Stimulated activated CD4-positive, alpha-beta T cell treated with anti-CD3 and anti-CD28 coated beads, Interleukin-15, amount 100 ng/mL, for 48 hours (primary cell): ENCODE data around the gene GBP1.

Experiments used
- DNase-seq, 2 donors: peaks; one replicate each; pipeline ENCODE4 v3.0.0-alpha.2; 2020; ENCODE audit warnings: low read depth in 2 of 2

The GBP1 gene

GRCh38 chr1:89008511-89008910 is 56.5 kb downstream of the GBP1 start:
- DNase-seq: no peak

- no peak for DNase-seq
These were observed 59.5 kb downstream of the GBP1 start for GRCh38 chr1:89005286-89006151.
